D341Med (cell line): Measurements from ENCODE around the gene HIF1A.
"Not testable (repeated sequence)": the region's sequence is repeated elsewhere in the genome, so short reads cannot be mapped to it uniquely, and the experiment has no call there.

Experiments used
- DNase-seq: peaks from one replicate; pipeline ENCODE4 v3.0.0; 2012; ENCODE audit warnings: low spot score

HIF1A gene

GRCh38 chr14:61708693-61709092 lies 13.4 kb downstream of the HIF1A start:
- not testable (repeated sequence) for DNase-seq

DNA sequence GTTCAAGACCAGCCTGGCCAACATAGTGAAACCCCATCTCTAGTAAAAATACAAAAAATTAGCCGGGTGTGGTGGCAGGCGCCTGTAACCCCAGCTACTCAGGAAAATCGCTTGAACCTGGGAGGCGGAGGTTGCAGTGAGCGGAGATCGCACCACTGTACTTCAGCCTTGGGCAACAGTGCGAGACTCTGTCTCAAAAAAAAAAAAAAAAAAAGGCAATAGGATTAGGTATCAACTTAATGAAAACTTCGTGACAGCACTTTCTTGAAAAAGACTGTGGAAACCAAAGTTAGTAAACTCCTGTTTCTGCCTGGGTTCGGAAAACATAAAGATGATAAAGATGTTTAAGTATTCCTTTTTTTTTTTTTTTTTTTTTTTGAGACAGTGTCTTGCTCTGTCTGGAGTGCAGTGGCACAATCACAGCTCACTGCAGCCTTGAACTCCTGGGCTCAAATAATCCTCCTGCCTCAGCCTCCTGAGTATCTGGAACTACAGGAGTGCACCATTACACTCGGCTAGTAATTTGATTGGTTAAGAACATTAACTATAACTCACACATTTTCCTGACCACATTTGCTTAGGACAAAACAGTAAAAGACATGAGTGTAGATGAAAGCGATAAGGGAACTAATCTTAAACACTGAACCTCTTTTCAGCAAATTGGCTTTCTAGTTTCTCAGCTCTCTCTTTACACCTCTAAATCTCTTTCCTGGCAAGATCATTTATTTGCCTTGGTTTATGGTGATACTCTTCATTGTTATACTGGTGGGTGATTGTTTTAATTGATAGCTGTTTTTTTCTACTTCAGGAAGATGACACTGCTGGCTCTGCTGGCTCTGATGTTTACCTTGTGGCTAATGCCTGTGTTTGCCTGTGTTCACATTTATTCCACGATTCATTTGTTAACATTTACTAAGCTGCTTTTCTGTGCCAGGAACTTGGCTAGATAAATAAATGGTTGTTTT lies 15.8 kb downstream of the HIF1A start:
- no peak for DNase-seq

DNA sequence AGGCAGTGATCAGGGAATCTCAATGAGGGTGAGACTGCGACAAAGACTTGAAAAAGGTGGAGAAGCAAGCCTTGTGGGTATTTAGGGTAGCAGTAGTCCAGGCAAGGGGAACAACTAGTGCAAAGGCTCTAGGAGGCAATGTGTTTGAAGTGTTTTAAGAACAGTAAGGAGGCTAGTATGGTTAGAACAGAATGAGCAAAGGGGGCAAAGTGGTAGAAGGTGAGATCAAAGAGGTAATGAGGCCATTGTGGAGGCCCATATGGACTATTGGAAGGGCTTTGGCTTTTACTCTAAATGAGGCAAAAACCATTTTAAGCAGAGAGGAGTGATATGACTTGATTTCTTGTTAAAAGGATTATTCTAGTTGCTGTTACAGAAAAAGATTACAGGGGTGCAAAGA lies 16.8 kb downstream of the HIF1A start:
- DNase-seq: no peak

GRCh38 chr14:61713724-61714437 lies 18.6 kb downstream of the HIF1A start:
- no peak for DNase-seq

GRCh38 chr14:61716956-61717355 lies 21.6 kb downstream of the HIF1A start:
- no peak for DNase-seq

GRCh38 chr14:61718039-61718438 lies 22.7 kb downstream of the HIF1A start:
- DNase-seq: no peak

DNA sequence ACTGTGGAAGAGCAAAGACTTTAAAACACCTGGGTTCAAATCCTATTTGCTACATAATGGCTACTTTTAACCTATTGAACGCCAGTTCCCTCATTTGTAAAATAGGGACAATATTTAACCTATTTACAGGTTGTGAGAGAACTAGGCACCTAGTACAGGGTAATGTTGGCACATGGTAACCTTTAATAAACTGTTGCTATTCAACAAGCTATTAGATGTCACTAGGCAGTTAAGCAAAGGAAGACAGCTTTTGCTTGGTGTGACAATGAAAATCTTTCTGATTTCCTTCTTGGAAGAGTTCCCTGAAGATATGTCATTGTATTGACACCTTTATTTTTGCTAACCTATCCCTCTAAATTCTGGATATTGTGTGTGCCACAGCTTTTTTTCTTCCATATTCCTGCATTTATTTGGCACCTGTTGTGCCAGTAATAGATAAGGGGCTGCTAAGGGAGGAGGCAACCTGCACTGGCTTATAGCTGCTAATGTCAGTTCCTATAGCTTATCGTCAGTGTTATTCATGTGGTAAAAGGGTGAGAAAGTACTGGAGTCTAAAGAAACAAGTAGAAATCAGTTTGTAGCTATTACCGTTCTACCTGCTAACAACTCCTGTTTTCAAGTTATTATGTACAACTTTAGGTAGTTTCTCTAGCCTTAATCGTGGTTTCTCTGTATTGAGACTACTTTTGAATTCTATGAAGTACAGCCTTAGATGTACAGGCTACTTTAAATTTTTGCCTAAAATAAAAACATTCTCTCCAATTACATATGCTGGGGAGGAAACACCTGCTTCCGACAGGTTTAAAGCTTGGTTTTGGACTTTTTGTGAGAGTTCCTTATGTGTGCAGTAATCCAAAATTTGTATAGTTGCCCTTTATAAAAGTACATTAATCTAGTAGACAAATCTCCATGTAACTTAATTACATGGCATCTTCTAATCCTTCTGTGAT lies 24.3 kb downstream of the HIF1A start:
- DNase-seq: no peak

GRCh38 chr14:61720294-61720661 lies 25.0 kb downstream of the HIF1A start:
- no peak for DNase-seq

- no peak for DNase-seq
These were observed 25.4 kb downstream of the HIF1A start for GRCh38 chr14:61720741-61721140.

DNA sequence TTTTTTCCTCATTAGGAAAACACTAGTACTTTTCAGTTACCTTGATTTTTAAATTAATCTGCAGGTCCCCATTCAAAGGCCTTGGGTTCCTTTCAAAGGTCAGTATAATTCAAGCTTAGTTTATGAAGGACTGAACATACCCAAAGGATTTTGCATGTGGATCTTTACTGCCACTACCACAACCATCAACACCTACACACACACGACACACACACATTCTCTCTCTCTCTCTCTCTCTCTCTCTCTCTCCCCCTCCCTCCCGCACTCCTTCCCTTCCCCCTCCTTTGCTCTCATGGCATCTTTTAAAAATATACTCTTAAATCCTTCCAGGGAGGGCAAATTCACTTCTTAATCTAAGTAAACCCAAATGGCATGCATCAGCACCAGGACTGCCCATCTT lies 28.8 kb downstream of the HIF1A start:
- no peak for DNase-seq

DNA sequence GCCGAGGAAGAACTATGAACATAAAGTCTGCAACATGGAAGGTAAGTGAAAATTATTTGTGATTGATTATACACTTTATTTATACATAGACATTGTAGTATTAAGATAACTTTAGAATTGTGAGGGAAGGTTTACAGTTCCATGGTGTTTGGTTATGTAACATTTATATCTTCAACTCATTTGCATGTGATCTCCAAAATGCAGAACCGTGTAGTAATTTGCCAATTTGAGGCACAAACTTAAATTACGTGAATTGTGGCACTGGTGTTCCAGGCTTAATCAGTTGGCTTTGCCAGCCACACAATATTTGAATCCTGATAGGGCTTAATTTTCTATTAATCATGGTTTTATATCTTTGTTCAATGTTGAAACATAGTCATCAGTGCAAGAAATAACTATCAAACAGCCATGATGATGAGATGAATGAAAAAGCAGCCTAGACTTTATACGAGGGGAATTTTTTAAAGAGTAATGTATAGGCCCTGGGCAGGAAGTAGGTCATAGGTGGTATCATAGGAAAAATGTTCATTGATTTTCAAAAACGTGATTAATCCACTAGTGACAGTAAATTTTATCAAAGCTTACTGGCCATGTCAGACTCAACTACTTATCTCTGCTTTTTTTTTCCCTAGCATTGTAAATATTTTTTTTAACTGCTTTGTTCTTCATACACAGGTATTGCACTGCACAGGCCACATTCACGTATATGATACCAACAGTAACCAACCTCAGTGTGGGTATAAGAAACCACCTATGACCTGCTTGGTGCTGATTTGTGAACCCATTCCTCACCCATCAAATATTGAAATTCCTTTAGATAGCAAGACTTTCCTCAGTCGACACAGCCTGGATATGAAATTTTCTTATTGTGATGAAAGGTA lies 31.7 kb downstream of the HIF1A start:
- no peak for DNase-seq

- no peak for DNase-seq
These were observed 35.6 kb downstream of the HIF1A start for GRCh38 chr14:61730756-61731373.

- DNase-seq: no peak
These were observed 38.7 kb downstream of the HIF1A start for GRCh38 chr14:61733972-61734371.

GRCh38 chr14:61736751-61737150 lies 41.4 kb downstream of the HIF1A start:
- DNase-seq: no peak

- DNase-seq: no peak
These were observed 42.6 kb downstream of the HIF1A start for GRCh38 chr14:61737915-61738314.

- no peak for DNase-seq
These were observed 43.8 kb downstream of the HIF1A start for GRCh38 chr14:61739133-61739532.

- DNase-seq: no peak
These were observed 47.1 kb downstream of the HIF1A start for GRCh38 chr14:61742371-61742770.

GRCh38 chr14:61744238-61744637 lies 48.9 kb downstream of the HIF1A start:
- DNase-seq: no peak

GRCh38 chr14:61746346-61746745 lies 51.0 kb downstream of the HIF1A start:
- DNase-seq: not testable (repeated sequence)

GRCh38 chr14:61746881-61747280 lies 51.6 kb downstream of the HIF1A start:
- DNase-seq: no peak

DNA sequence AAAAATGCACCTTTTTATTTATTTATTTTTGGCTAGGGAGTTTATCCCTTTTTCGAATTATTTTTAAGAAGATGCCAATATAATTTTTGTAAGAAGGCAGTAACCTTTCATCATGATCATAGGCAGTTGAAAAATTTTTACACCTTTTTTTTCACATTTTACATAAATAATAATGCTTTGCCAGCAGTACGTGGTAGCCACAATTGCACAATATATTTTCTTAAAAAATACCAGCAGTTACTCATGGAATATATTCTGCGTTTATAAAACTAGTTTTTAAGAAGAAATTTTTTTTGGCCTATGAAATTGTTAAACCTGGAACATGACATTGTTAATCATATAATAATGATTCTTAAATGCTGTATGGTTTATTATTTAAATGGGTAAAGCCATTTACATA lies 52.0 kb downstream of the HIF1A start:
- no peak for DNase-seq
